H9 (cell line): ENCODE data around the gene PRR5L. TPM values are rescaled to one million over a fixed set of nuclear protein-coding genes. Genes with fewer than 3 reads are reported as not detected.

Source experiments
- DNase-seq: peaks from one replicate; pipeline ENCODE4 v3.0.0-alpha.2; 2017
- H2AFZ ChIP-seq: one replicate; pipeline ENCODE4 v1.6.1; 2013; ENCODE audit warnings: mild to moderate bottlenecking, low read length, control low read depth, moderate library complexity
- H2AK5ac ChIP-seq: 2 replicates; pipeline ENCODE4 v1.6.1; 2013; ENCODE audit warnings: low read length, control low read depth, mixed read lengths; ENCODE audit not compliant: insufficient read length
- H2BK120ac ChIP-seq: one replicate; pipeline ENCODE4 v1.6.1; 2013; ENCODE audit warnings: low read depth, mild to moderate bottlenecking, low read length, control low read depth, inconsistent platforms; ENCODE audit not compliant: poor library complexity, severe bottlenecking
- H2BK12ac ChIP-seq: 2 replicates; pipeline ENCODE4 v1.6.1; 2013; ENCODE audit warnings: low read length, control low read depth, mixed read lengths, low read depth; ENCODE audit not compliant: insufficient read length
- H2BK15ac ChIP-seq: 2 replicates; pipeline ENCODE4 v1.6.1; 2013; ENCODE audit warnings: low read depth, low read length, control low read depth
- H2BK20ac ChIP-seq: one replicate; pipeline ENCODE4 v1.6.1; 2013; ENCODE audit warnings: low read depth, mild to moderate bottlenecking, low read length, control low read depth, inconsistent platforms; ENCODE audit not compliant: poor library complexity, severe bottlenecking
- H2BK5ac ChIP-seq: 2 replicates; pipeline ENCODE4 v1.6.1; 2013; ENCODE audit warnings: low read length, control low read depth, mixed read lengths; ENCODE audit not compliant: insufficient read length
- H3K14ac ChIP-seq: 2 replicates; pipeline ENCODE4 v1.6.1; 2013; ENCODE audit warnings: low read length, control low read depth; ENCODE audit not compliant: insufficient read depth
- H3K18ac ChIP-seq: 2 replicates; pipeline ENCODE4 v1.6.1; 2013; ENCODE audit warnings: low read depth, mild to moderate bottlenecking, mixed read lengths, low read length, control low read depth; ENCODE audit not compliant: insufficient read length
- H3K23ac ChIP-seq: 2 replicates; pipeline ENCODE4 v1.6.1; 2013; ENCODE audit warnings: low read length, control low read depth, mixed read lengths, low read depth; ENCODE audit not compliant: insufficient read length
- H3K23me2 ChIP-seq: 2 replicates; pipeline ENCODE4 v1.6.1; 2013; ENCODE audit warnings: low read depth, mild to moderate bottlenecking, mixed read lengths, low read length, control low read depth; ENCODE audit not compliant: insufficient read length, poor library complexity, severe bottlenecking
- H3K27ac ChIP-seq: 2 replicates; pipeline ENCODE4 v1.5.1; 2013; ENCODE audit warnings: low read length, control low read depth, mixed read lengths, low read depth; ENCODE audit not compliant: insufficient read length
- H3K27me3 ChIP-seq: 2 replicates; pipeline ENCODE4 v1.6.1; 2013; ENCODE audit warnings: low read length, control low read depth, inconsistent platforms; ENCODE audit not compliant: insufficient read depth
- H3K4ac ChIP-seq: 2 replicates; pipeline ENCODE4 v1.6.1; 2013; ENCODE audit warnings: low read depth, mild to moderate bottlenecking, control low read depth, inconsistent platforms, low read length, moderate library complexity
- H3K4me1 ChIP-seq: 2 replicates; pipeline ENCODE4 v1.6.1; 2013; ENCODE audit warnings: low read length, control low read depth, inconsistent platforms; ENCODE audit not compliant: insufficient read depth
- H3K4me2 ChIP-seq: 2 replicates; pipeline ENCODE4 v1.6.1; 2013; ENCODE audit warnings: low read length, control low read depth, mixed read lengths; ENCODE audit not compliant: insufficient read length, insufficient read depth
- H3K56ac ChIP-seq: 2 replicates; pipeline ENCODE4 v1.6.1; 2013; ENCODE audit warnings: low read depth, mild to moderate bottlenecking, mixed read lengths, low read length, control low read depth; ENCODE audit not compliant: insufficient read length
- H3K79me1 ChIP-seq: 2 replicates; pipeline ENCODE4 v1.6.1; 2013; ENCODE audit warnings: low read depth, mild to moderate bottlenecking, moderate library complexity, low read length, control low read depth, inconsistent platforms; ENCODE audit not compliant: insufficient read depth, poor library complexity, severe bottlenecking
- H3K79me2 ChIP-seq: 2 replicates; pipeline ENCODE4 v1.6.1; 2013; ENCODE audit warnings: low read length, control low read depth, inconsistent platforms; ENCODE audit not compliant: insufficient read depth
- H3K9ac ChIP-seq: 2 replicates; pipeline ENCODE4 v1.6.1; 2013; ENCODE audit warnings: low read length, control low read depth, mixed read lengths; ENCODE audit not compliant: insufficient read length; ENCODE audit errors: extremely low read depth
- H3K9me3 ChIP-seq: one replicate; pipeline ENCODE4 v1.6.1; 2013; ENCODE audit warnings: low read depth, low read length, inconsistent platforms; ENCODE audit not compliant: control insufficient read depth
- H3T11ph ChIP-seq: one replicate; pipeline ENCODE4 v1.6.1; 2013; ENCODE audit warnings: mild to moderate bottlenecking, low read length, control low read depth, inconsistent platforms
- H4K20me1 ChIP-seq: one replicate; pipeline ENCODE4 v1.6.1; 2013; ENCODE audit not compliant: control insufficient read depth, insufficient read length, insufficient read depth
- H4K5ac ChIP-seq: 2 replicates; pipeline ENCODE4 v1.6.1; 2013; ENCODE audit warnings: low read depth, mild to moderate bottlenecking, mixed read lengths, low read length, control low read depth; ENCODE audit not compliant: insufficient read length
- H4K8ac ChIP-seq: replicated peaks from 2 replicates; pipeline ENCODE4 v1.6.1; 2013; ENCODE audit warnings: low read length, control low read depth, mixed read lengths, low read depth; ENCODE audit not compliant: insufficient read length
- H4K91ac ChIP-seq: 2 replicates; pipeline ENCODE4 v1.6.1; 2013; ENCODE audit warnings: low read depth, mild to moderate bottlenecking, moderate library complexity, mixed read lengths, low read length, control low read depth; ENCODE audit not compliant: insufficient read length
- H3K27ac Mint-ChIP-seq, 3 experiments: 2 replicates in 2 of 3; 3 replicates in 1 of 3; pipeline ENCODE4 v1.8.0; 2020 to 2021; ENCODE audit warnings: mixed read lengths in 3 of 3, mild to moderate bottlenecking in 1 of 3, moderate library complexity in 1 of 3
- H3K27me3 Mint-ChIP-seq: 2 replicates; pipeline ENCODE4 v1.8.0; 2021; ENCODE audit warnings: low read depth, mild to moderate bottlenecking, moderate library complexity, mixed read lengths
- H3K36me3 Mint-ChIP-seq, 3 experiments: 2 replicates in 2 of 3; 3 replicates in 1 of 3; pipeline ENCODE4 v1.8.0; 2020 to 2021; ENCODE audit warnings: low read depth in 3 of 3, mixed read lengths in 3 of 3; ENCODE audit not compliant: insufficient read depth in 1 of 3
- H3K4me1 Mint-ChIP-seq, 2 experiments: 2 replicates each; pipeline ENCODE4 v1.8.0; 2020; ENCODE audit warnings: mixed read lengths in 2 of 2
- H3K4me3 Mint-ChIP-seq, 2 experiments: 2 replicates in 1 of 2; 3 replicates in 1 of 2; pipeline ENCODE4 v1.8.0; 2020 to 2021; ENCODE audit warnings: mild to moderate bottlenecking in 2 of 2, mixed read lengths in 2 of 2, moderate library complexity in 1 of 2
- H3K9me3 Mint-ChIP-seq, 2 experiments: 2 replicates in 1 of 2; 3 replicates in 1 of 2; pipeline ENCODE4 v1.8.0; 2020; ENCODE audit warnings: mild to moderate bottlenecking in 2 of 2, mixed read lengths in 2 of 2, moderate library complexity in 1 of 2
- WGBS: extraction: QIAGEN DNeasy Blood & Tissue Kit; methylation state at CpG from one replicate; pipeline ENCODE4 v1.1.7; 2013; ENCODE audit warnings: missing lambda C conversion rate, low lambda C conversion rate, mixed read lengths; ENCODE audit not compliant: insufficient read length; ENCODE audit errors: extremely low coverage; 5-methylcytosine and 5-hydroxymethylcytosine counted together
- total RNA-seq: library from RNA; stranded (reverse); gene quantifications from 2 replicates; pipeline ENCODE4 v1.2.1, GENCODE V29; 2021
- TF ChIP-seq, protein P1 (sequence below): fragments of 200-600 bp; sonication (generic); conservative IDR thresholded peaks from 3 replicates; pipeline ENCODE4 v1.8.0; 2021; ENCODE audit warnings: antibody characterized with exemption, mild to moderate bottlenecking

The PRR5L gene
- total RNA-seq, 1 experiment from 2014 or later: 5.6 TPM

- no peak overlapping the region for H3K14ac ChIP-seq
- TF ChIP-seq, protein P1, sequence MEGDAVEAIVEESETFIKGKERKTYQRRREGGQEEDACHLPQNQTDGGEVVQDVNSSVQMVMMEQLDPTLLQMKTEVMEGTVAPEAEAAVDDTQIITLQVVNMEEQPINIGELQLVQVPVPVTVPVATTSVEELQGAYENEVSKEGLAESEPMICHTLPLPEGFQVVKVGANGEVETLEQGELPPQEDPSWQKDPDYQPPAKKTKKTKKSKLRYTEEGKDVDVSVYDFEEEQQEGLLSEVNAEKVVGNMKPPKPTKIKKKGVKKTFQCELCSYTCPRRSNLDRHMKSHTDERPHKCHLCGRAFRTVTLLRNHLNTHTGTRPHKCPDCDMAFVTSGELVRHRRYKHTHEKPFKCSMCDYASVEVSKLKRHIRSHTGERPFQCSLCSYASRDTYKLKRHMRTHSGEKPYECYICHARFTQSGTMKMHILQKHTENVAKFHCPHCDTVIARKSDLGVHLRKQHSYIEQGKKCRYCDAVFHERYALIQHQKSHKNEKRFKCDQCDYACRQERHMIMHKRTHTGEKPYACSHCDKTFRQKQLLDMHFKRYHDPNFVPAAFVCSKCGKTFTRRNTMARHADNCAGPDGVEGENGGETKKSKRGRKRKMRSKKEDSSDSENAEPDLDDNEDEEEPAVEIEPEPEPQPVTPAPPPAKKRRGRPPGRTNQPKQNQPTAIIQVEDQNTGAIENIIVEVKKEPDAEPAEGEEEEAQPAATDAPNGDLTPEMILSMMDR: no peak
These were observed 44.8 kb downstream of the PRR5L start for GRCh38 chr11:36340897-36341296.

More at GRCh38 chr11:36340897-36341296, 44.8 kb downstream of the PRR5L start:
- Histone ChIP-seq H3K27me3 (no peaks in the 10 kb centered on the region), H3K4ac (no peak overlapping the region), H3K23ac (no peak overlapping the region), H3K79me1 (no peaks in the 10 kb centered on the region), H3K4me2 (no peak overlapping the region), H4K8ac (no peak overlapping the region), H3T11ph (no peak overlapping the region), H3K18ac (no peak overlapping the region), H3K27ac (no peak overlapping the region), H4K91ac (no peak overlapping the region), H2BK12ac (no peak overlapping the region), H3K79me2 (no peaks in the 10 kb centered on the region), H3K9me3 (no peaks in the 10 kb centered on the region), H3K56ac (no peak overlapping the region), H4K5ac (no peak overlapping the region), H2AFZ (no peak overlapping the region), H3K4me1 (no peaks in the 10 kb centered on the region), H2BK5ac (no peak overlapping the region), H2AK5ac (no peak overlapping the region), H3K9ac (no peak overlapping the region), H2BK20ac (no peak overlapping the region), H4K20me1 (no peaks in the 10 kb centered on the region), H2BK15ac (no peak overlapping the region), H3K23me2 (no peaks in the 10 kb centered on the region), H2BK120ac (no peak overlapping the region)
- Mint-ChIP-seq H3K4me3 (no peak overlapping the region), H3K36me3 (no peaks in the 10 kb centered on the region), H3K4me1 (no peaks in the 10 kb centered on the region), H3K27ac (no peak overlapping the region), H3K9me3 (no peaks in the 10 kb centered on the region), H3K27me3 (peaks cover 7% of the 10 kb centered on the region)
- no peak for DNase-seq
- no CpG with 5 or more reads among the region's 5 CpGs for WGBS
